WTC11 (cell line): ENCODE measurements around the gene ZGPAT. TPM values are rescaled to one million over a fixed set of nuclear protein-coding genes. Genes with fewer than 3 reads are reported as not detected.

Experiments used
- ATAC-seq: fragments of 200-7000 bp; cut with Tn5 transposase; 2 replicates; pipeline ENCODE4 v1.10.0; 2021; ENCODE audit warnings: mild to moderate bottlenecking, moderate library complexity
- CTCF ChIA-PET: fragments of 300-600 bp; sonication (Branson Sonifier 250); formaldehyde crosslinking; loops from one replicate; lab custom pipeline; 2021; ENCODE audit warnings: antibody characterized with exemption; lab: Charles Lee
- POLR2A ChIA-PET: fragments of 350-600 bp; sonication (Branson Sonifier 250); formaldehyde crosslinking; loops from one replicate; lab custom pipeline; 2021; ENCODE audit warnings: antibody characterized with exemption; lab: Charles Lee
- DNase-seq: peaks from one replicate; pipeline ENCODE4 v3.0.0; 2021; ENCODE audit warnings: low spot score
- H3K27ac Mint-ChIP-seq: 2 replicates; pipeline ENCODE4 v1.8.0; 2021; ENCODE audit warnings: mixed read lengths
- H3K27me3 Mint-ChIP-seq: 2 replicates; pipeline ENCODE4 v1.8.0; 2021; ENCODE audit warnings: low read depth, mild to moderate bottlenecking, moderate library complexity, mixed read lengths
- H3K36me3 Mint-ChIP-seq: 2 replicates; pipeline ENCODE4 v1.8.0; 2021; ENCODE audit warnings: mixed read lengths
- H3K4me1 Mint-ChIP-seq: 2 replicates; pipeline ENCODE4 v1.8.0; 2022; ENCODE audit warnings: mixed read lengths
- H3K4me3 Mint-ChIP-seq: 2 replicates; pipeline ENCODE4 v1.8.0; 2021; ENCODE audit warnings: mild to moderate bottlenecking, moderate library complexity, mixed read lengths
- H3K9me3 Mint-ChIP-seq: 2 replicates; pipeline ENCODE4 v1.8.0; 2021; ENCODE audit warnings: mixed read lengths
- CBFB ChIP-seq: sonication (generic); formaldehyde crosslinking; IDR thresholded peaks from 2 replicates; pipeline ENCODE4 v1.8.1; 2022; ENCODE audit warnings: mild to moderate bottlenecking, low read depth, missing genetic modification reagents
- ESRRA ChIP-seq: sonication (generic); formaldehyde crosslinking; IDR thresholded peaks from 2 replicates; pipeline ENCODE4 v1.8.1; 2022; ENCODE audit warnings: mild to moderate bottlenecking, missing genetic modification reagents, borderline replicate concordance
- GABPB1 ChIP-seq: sonication (generic); formaldehyde crosslinking; IDR thresholded peaks from 2 replicates; pipeline ENCODE4 v1.8.1; 2023; ENCODE audit warnings: mild to moderate bottlenecking, missing genetic modification reagents
- HMGA2 ChIP-seq: fragments of 250-450 bp; sonication (Bioruptor Pico); IDR thresholded peaks from 2 replicates; pipeline ENCODE4 v1.4.0; 2021; ENCODE audit warnings: mild to moderate bottlenecking, moderate library complexity
- IRF2 ChIP-seq: sonication (generic); formaldehyde crosslinking; IDR thresholded peaks from 2 replicates; pipeline ENCODE4 v1.8.0; 2022; ENCODE audit warnings: low read depth, missing genetic modification reagents, borderline replicate concordance
- MXD4 ChIP-seq: fragments of 250-450 bp; sonication (Bioruptor Pico); IDR thresholded peaks from 2 replicates; pipeline ENCODE4 v1.8.0; 2021; ENCODE audit warnings: mild to moderate bottlenecking, moderate library complexity, borderline replicate concordance
- NR1H2 ChIP-seq: sonication (generic); formaldehyde crosslinking; IDR thresholded peaks from 2 replicates; pipeline ENCODE4 v1.9.0; 2021; ENCODE audit warnings: mild to moderate bottlenecking, moderate library complexity, missing genetic modification reagents
- NR2C2 ChIP-seq: sonication (generic); formaldehyde crosslinking; IDR thresholded peaks from 2 replicates; pipeline ENCODE4 v1.8.0; 2022; ENCODE audit warnings: mild to moderate bottlenecking, missing genetic modification reagents
- RELA ChIP-seq: sonication (generic); formaldehyde crosslinking; IDR thresholded peaks from 2 replicates; pipeline ENCODE4 v1.8.1; 2022; ENCODE audit warnings: missing genetic modification reagents, mild to moderate bottlenecking, borderline replicate concordance
- RORB ChIP-seq: fragments of 250-450 bp; sonication (Bioruptor Pico); IDR thresholded peaks from 2 replicates; pipeline ENCODE4 v1.9.0; 2021; ENCODE audit warnings: mild to moderate bottlenecking
- SMAD3 ChIP-seq: sonication (generic); formaldehyde crosslinking; IDR thresholded peaks from 2 replicates; pipeline ENCODE4 v1.8.0; 2022; ENCODE audit warnings: missing genetic modification reagents, mild to moderate bottlenecking, borderline replicate concordance
- TCF7 ChIP-seq: sonication (generic); formaldehyde crosslinking; IDR thresholded peaks from 2 replicates; pipeline ENCODE4 v1.8.0; 2022; ENCODE audit warnings: mild to moderate bottlenecking, low read depth, missing genetic modification reagents, moderate library complexity
- ZBTB21 ChIP-seq: sonication (generic); formaldehyde crosslinking; IDR thresholded peaks from 2 replicates; pipeline ENCODE4 v1.8.1; 2023; ENCODE audit warnings: mild to moderate bottlenecking, missing genetic modification reagents, borderline replicate concordance
- ZNF121 ChIP-seq: sonication (generic); formaldehyde crosslinking; IDR thresholded peaks from 2 replicates; pipeline ENCODE4 v1.8.0; 2023; ENCODE audit warnings: missing genetic modification reagents
- ZNF416 ChIP-seq: fragments of 250-450 bp; sonication (Bioruptor Pico); IDR thresholded peaks from 2 replicates; pipeline ENCODE4 v1.9.0; 2021; ENCODE audit warnings: mild to moderate bottlenecking, inconsistent platforms
- total RNA-seq: library from RNA; stranded (reverse); gene quantifications from 3 replicates; pipeline ENCODE4 v1.2.3, GENCODE V29; 2021
- TF ChIP-seq, protein P1 (sequence below): sonication (generic); formaldehyde crosslinking; IDR thresholded peaks from 2 replicates; pipeline ENCODE4 v1.8.0; 2022; ENCODE audit warnings: mild to moderate bottlenecking, missing genetic modification reagents
- TF ChIP-seq, protein P2 (sequence below): sonication (generic); formaldehyde crosslinking; IDR thresholded peaks from 2 replicates; pipeline ENCODE4 v1.8.0; 2022; ENCODE audit warnings: mild to moderate bottlenecking, missing genetic modification reagents
- TF ChIP-seq, protein P3 (sequence below): sonication (generic); formaldehyde crosslinking; IDR thresholded peaks from 2 replicates; pipeline ENCODE4 v1.8.0; 2023; ENCODE audit warnings: mild to moderate bottlenecking, missing genetic modification reagents
- TF ChIP-seq, protein P4 (sequence below): fragments of 250-450 bp; sonication (Bioruptor Pico); IDR thresholded peaks from 2 replicates; pipeline ENCODE4 v2.1.2; 2022; ENCODE audit warnings: mild to moderate bottlenecking, moderate library complexity

The ZGPAT gene
- total RNA-seq, 1 experiment from 2014 or later: 28.3 TPM

DNA sequence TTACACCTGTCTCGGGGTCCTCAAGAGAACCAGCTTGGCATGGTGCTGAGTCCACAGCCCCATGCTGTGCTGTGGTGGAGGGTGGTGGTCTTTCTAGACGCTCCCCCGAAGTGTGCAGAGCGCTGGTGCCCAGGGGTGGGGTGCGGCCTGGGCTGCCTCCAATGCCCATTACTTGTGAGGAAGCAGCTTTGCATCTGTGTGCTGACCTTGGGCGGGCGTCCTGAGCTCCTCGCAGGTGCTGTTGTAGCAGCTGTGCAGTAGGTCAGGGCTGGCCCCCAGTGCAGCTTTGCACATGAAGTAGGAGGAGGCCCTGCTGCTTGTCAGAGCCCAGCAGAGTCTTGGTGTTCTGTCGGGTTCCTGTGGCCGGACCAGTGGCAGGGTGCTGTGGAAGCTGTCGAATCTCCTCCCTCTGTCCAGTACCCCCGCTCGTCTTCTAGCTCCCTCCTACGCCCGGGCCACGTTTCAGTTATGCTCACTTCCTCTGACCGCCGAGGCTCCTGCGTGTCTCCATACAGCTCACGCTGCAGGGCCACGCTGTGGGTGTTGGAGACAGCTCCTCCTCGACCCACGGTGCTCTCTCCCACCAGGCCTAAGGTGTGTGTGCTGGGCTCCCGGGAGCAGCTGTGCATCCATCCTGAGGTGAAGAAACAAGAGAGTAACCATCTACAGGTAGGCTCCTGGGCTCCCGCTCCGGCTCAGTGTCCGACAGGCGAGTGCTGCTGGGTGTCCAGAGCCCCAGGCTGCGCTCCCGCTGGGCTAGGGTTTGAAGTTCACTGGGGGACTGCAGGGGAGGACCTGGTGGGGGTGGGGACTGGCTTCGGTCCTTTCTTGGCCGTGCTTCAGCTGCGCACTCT is 45.7 kb upstream of the ZGPAT start:
- Mint-ChIP-seq H3K36me3 (peaks cover 13% of the 10 kb centered on the region), H3K4me3 (no peak overlapping the region), H3K4me1 (peaks cover 10% of the 10 kb centered on the region), H3K9me3 (no peaks in the 10 kb centered on the region), H3K27ac (no peak overlapping the region), H3K27me3 (no peaks in the 10 kb centered on the region)
- ATAC-seq (no peak), DNase-seq (no peak)
- ChIA-PET CTCF (interaction anchor here (0.6 to 1.2 kb wide), 2 partner anchors 113 kb away, joined by 4 read pairs; no protein-coding TSS in a partner anchor), POLR2A (no interaction called here)
- TF ChIP-seq NR2C2 (CRISPR knock-in tag): no peak
- TF ChIP-seq CBFB (CRISPR knock-in tag): no peak
- no peak for TF ChIP-seq ZNF121 (CRISPR knock-in tag)
- TF ChIP-seq ZBTB21 (CRISPR knock-in tag): no peak
- no peak for TF ChIP-seq TCF7 (CRISPR knock-in tag)
- TF ChIP-seq, protein P1, sequence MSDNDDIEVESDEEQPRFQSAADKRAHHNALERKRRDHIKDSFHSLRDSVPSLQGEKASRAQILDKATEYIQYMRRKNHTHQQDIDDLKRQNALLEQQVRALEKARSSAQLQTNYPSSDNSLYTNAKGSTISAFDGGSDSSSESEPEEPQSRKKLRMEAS (CRISPR knock-in tag): no peak
- TF ChIP-seq RORB (CRISPR knock-in tag): no peak
- TF ChIP-seq, protein P2, sequence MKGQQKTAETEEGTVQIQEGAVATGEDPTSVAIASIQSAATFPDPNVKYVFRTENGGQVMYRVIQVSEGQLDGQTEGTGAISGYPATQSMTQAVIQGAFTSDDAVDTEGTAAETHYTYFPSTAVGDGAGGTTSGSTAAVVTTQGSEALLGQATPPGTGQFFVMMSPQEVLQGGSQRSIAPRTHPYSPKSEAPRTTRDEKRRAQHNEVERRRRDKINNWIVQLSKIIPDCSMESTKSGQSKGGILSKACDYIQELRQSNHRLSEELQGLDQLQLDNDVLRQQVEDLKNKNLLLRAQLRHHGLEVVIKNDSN (CRISPR knock-in tag): no peak
- no peak for TF ChIP-seq ESRRA (CRISPR knock-in tag)
- TF ChIP-seq ZNF416 (CRISPR knock-in tag): no peak
- no peak for TF ChIP-seq MXD4 (CRISPR knock-in tag)
- TF ChIP-seq GABPB1 (CRISPR knock-in tag): no peak
- TF ChIP-seq RELA (CRISPR knock-in tag): no peak
- TF ChIP-seq, protein P3, sequence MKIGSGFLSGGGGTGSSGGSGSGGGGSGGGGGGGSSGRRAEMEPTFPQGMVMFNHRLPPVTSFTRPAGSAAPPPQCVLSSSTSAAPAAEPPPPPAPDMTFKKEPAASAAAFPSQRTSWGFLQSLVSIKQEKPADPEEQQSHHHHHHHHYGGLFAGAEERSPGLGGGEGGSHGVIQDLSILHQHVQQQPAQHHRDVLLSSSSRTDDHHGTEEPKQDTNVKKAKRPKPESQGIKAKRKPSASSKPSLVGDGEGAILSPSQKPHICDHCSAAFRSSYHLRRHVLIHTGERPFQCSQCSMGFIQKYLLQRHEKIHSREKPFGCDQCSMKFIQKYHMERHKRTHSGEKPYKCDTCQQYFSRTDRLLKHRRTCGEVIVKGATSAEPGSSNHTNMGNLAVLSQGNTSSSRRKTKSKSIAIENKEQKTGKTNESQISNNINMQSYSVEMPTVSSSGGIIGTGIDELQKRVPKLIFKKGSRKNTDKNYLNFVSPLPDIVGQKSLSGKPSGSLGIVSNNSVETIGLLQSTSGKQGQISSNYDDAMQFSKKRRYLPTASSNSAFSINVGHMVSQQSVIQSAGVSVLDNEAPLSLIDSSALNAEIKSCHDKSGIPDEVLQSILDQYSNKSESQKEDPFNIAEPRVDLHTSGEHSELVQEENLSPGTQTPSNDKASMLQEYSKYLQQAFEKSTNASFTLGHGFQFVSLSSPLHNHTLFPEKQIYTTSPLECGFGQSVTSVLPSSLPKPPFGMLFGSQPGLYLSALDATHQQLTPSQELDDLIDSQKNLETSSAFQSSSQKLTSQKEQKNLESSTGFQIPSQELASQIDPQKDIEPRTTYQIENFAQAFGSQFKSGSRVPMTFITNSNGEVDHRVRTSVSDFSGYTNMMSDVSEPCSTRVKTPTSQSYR (CRISPR knock-in tag): no peak
- no peak for TF ChIP-seq HMGA2 (CRISPR knock-in tag)

DNA sequence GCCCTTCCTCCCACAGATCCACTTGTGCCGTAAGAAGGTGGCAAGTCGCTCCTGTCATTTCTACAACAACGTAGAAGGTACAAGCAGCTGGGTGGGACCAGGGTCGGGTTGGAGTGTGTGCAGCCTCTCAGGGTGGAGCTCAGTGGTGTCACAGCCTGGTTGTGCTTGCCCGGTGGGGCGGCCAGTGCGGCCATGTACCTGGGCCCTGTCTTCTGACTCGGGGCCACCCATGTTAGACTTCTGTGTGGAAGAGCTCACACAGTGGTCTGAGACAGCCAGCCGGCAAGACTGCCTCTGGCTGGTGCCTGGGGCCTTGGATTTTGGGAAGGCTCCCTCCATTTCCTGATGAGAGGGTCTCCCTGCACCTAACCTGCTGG is 45.0 kb upstream of the ZGPAT start:
- Mint-ChIP-seq H3K4me1 (peaks cover 10% of the 10 kb centered on the region), H3K4me3 (no peak overlapping the region), H3K36me3 (peaks cover 13% of the 10 kb centered on the region), H3K27me3 (no peaks in the 10 kb centered on the region), H3K9me3 (no peaks in the 10 kb centered on the region), H3K27ac (no peak overlapping the region)
- ATAC-seq (no peak), DNase-seq (no peak)
- ChIA-PET POLR2A (no interaction called here), CTCF (interaction anchor here (1.2 kb wide), 1 partner anchor 113 kb away, joined by 4 read pairs; no protein-coding TSS in a partner anchor)
- TF ChIP-seq CBFB (CRISPR knock-in tag) (no peak), NR1H2 (CRISPR knock-in tag) (no peak), SMAD3 (CRISPR knock-in tag) (no peak), IRF2 (CRISPR knock-in tag) (no peak)
- TF ChIP-seq, protein P4, sequence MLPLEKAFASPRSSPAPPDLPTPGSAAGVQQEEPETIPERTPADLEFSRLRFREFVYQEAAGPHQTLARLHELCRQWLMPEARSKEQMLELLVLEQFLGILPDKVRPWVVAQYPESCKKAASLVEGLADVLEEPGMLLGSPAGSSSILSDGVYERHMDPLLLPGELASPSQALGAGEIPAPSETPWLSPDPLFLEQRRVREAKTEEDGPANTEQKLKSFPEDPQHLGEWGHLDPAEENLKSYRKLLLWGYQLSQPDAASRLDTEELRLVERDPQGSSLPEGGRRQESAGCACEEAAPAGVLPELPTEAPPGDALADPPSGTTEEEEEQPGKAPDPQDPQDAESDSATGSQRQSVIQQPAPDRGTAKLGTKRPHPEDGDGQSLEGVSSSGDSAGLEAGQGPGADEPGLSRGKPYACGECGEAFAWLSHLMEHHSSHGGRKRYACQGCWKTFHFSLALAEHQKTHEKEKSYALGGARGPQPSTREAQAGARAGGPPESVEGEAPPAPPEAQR (CRISPR knock-in tag): no peak
